SKM-1 treated with dmso at 0.1 percent for 144 hours (cell line): Measurements from ENCODE around the gene ZMIZ2.

Source experiments
- DNase-seq: peaks from one replicate; lab custom pipeline; 2025; ENCODE audit not compliant: unreplicated experiment; lab: John Stamatoyannopoulos, UW

The ZMIZ2 gene

GRCh38 chr7:44755698-44756627 is 7.3 kb downstream of the ZMIZ2 start:
- no peak for DNase-seq

GRCh38 chr7:44756904-44757303 is 8.3 kb downstream of the ZMIZ2 start:
- no peak for DNase-seq

- DNase-seq, result no peak
Measured at GRCh38 chr7:44757311-44757710, 8.7 kb downstream of the ZMIZ2 start.

- no peak for DNase-seq
Measured at GRCh38 chr7:44757739-44758138, 9.1 kb downstream of the ZMIZ2 start.

- DNase-seq, result no peak
Measured at GRCh38 chr7:44759246-44759645, 10.6 kb downstream of the ZMIZ2 start.

GRCh38 chr7:44760034-44760580 is 11.5 kb downstream of the ZMIZ2 start:
- DNase-seq, result no peak

GRCh38 chr7:44761207-44762161 is 12.8 kb downstream of the ZMIZ2 start:
- DNase-seq, result no peak

- no peak for DNase-seq
Measured at GRCh38 chr7:44762300-44762699, 13.7 kb downstream of the ZMIZ2 start.

GRCh38 chr7:44762726-44763522 is 14.3 kb downstream of the ZMIZ2 start:
- no peak for DNase-seq

GRCh38 chr7:44764081-44764480 is 15.4 kb downstream of the ZMIZ2 start:
- DNase-seq, result no peak

- no peak for DNase-seq
Measured at GRCh38 chr7:44764665-44765578, 16.3 kb downstream of the ZMIZ2 start.

- no peak for DNase-seq
Measured at GRCh38 chr7:44765579-44766415, 17.1 kb downstream of the ZMIZ2 start.

GRCh38 chr7:44766416-44766801 is 17.8 kb downstream of the ZMIZ2 start:
- DNase-seq, result no peak

- DNase-seq, result no peak
Measured at GRCh38 chr7:44767134-44767911, 18.7 kb downstream of the ZMIZ2 start.

GRCh38 chr7:44767912-44768627 is 19.4 kb downstream of the ZMIZ2 start:
- no peak for DNase-seq

GRCh38 chr7:44768628-44769371 is 20.2 kb downstream of the ZMIZ2 start:
- DNase-seq, result no peak

GRCh38 chr7:44769376-44769775 is 20.7 kb downstream of the ZMIZ2 start:
- DNase-seq, result no peak
